ENCODE data around the gene SPOCK1.

GRCh38 chr5:137328463-137328862 lies 170.7 kb downstream of the SPOCK1 start:
- TF ChIP-seq CTCF (IDR thresholded peaks at IDR 0.05) (no peak), NPAS2 (CRISPR knock-in tag; IDR thresholded peaks at IDR 0.05; ENCODE audit: borderline replicate concordance) (no peak), RAD21 (conservative IDR thresholded peaks at IDR 0.05 in 1 of 2, IDR thresholded peaks at IDR 0.05 in 1 of 2) (no peak), KDM5A (IDR thresholded peaks at IDR 0.05) (no peak), CBX2 (IDR thresholded peaks at IDR 0.05; ENCODE audit: borderline replicate concordance, low read depth) (no peak), POLR2AphosphoS2 (conservative IDR thresholded peaks at IDR 0.05; ENCODE audit: low read length) (no peak), SREBF2 (IDR thresholded peaks at IDR 0.05) (no peak), SMC3 (IDR thresholded peaks at IDR 0.05) (no peak), EP300 (IDR thresholded peaks at IDR 0.05) (no peak), ZSCAN20 (CRISPR knock-in tag; IDR thresholded peaks at IDR 0.05) (no peak), HDAC2 (IDR thresholded peaks at IDR 0.05) (no peak)
